Stomach (tissue), 9 donors: ENCODE measurements around the gene TSPO2. TPM values are rescaled to one million over a fixed set of nuclear protein-coding genes. Genes with fewer than 3 reads are reported as not detected.

ENCODE experiments used
- DNase-seq, 2 donors: peaks; one replicate each; pipeline versions ENCODE4 v3.0.0 to v3.0.0-alpha.2; 2013 to 2019
- H3K27ac ChIP-seq, 5 donors: fragments of 200-600 bp in 4 of 5; sonication (generic) in 4 of 5; one replicate each; pipeline ENCODE4 v1.5.1; 2013 to 2019; ENCODE audit warnings: mild to moderate bottlenecking in 1 of 5, moderate library complexity in 1 of 5
- H3K27me3 ChIP-seq, 3 donors: fragments of 200-600 bp; sonication (generic); one replicate each; pipeline ENCODE4 v1.5.1; 2017 to 2019; ENCODE audit warnings: mixed run types in 1 of 3
- H3K36me3 ChIP-seq, 4 donors: fragments of 200-600 bp; sonication (generic); 1 replicate in 3 of 4; 2 replicates in 1 of 4; pipeline ENCODE4 v1.5.1; 2016 to 2019
- H3K4me1 ChIP-seq, 4 donors: fragments of 200-600 bp; sonication (generic); one replicate each; pipeline ENCODE4 v1.5.1; 2016 to 2019
- H3K4me3 ChIP-seq, 4 donors: fragments of 200-600 bp; sonication (generic) in 3 of 4; one replicate each; pipeline ENCODE4 v1.5.1; 2016 to 2019; ENCODE audit warnings: mild to moderate bottlenecking in 1 of 4
- H3K9me3 ChIP-seq, 4 donors: fragments of 200-600 bp; sonication (generic); one replicate each; pipeline ENCODE4 v1.5.1; 2016 to 2019
- EP300 ChIP-seq: sonication (generic); formaldehyde crosslinking; IDR thresholded peaks from one replicate; pipeline ENCODE4 v1.6.1; 2017; ENCODE audit warnings: antibody characterized with exemption
- POLR2A ChIP-seq, 4 donors: fragments of 450-650 bp; IDR thresholded peaks; one replicate each; pipeline ENCODE4 v1.6.1; 2016; ENCODE audit warnings: antibody characterized with exemption in 4 of 4, control low read depth in 2 of 4, mild to moderate bottlenecking in 1 of 4, moderate library complexity in 1 of 4
- POLR2AphosphoS5 ChIP-seq, 3 donors: sonication (generic); formaldehyde crosslinking; IDR thresholded peaks; one replicate each; pipeline ENCODE4 v1.6.1; 2016; ENCODE audit warnings: antibody characterized with exemption in 3 of 3
- WGBS, 5 donors: extraction: QIAGEN DNeasy Blood & Tissue Kit in 3 of 5; methylation state at CpG; one replicate each; pipeline versions ENCODE4 v1.1.5 to v1.1.7; 2013 to 2018; 5-methylcytosine and 5-hydroxymethylcytosine counted together
- intact Hi-C: fragments of 100-400 bp; cut with DNase I; formaldehyde crosslinking; loops from one replicate; pipeline ENCODE4 v1.15.1; 2023; ENCODE audit warnings: low total_unique reads
- polyA plus RNA-seq, 3 donors: library from polyadenylated mRNA; stranded (reverse); fragments of 200-250 nt; gene quantifications; one replicate each; pipeline ENCODE4 v1.2.3, GENCODE V29; 2013
- total RNA-seq, 5 donors: library from RNA; depleted of rRNA; stranded (reverse); fragments of >200 nt; gene quantifications; one replicate each; pipeline versions ENCODE4 v1.1.0 to v1.2.3, GENCODE V29; 2014 to 2016
- TF ChIP-seq, protein P1 (sequence below), 7 experiments: fragments of 450-650 bp in 4 of 7; fragments of 200-600 bp in 3 of 7; sonication (generic) in 3 of 7; IDR thresholded peaks; one replicate each; pipeline ENCODE4 v1.5.1; 2016 to 2019; ENCODE audit warnings: antibody characterized with exemption in 7 of 7, control low read depth in 2 of 7, mild to moderate bottlenecking in 1 of 7
- donor health status: healthy with polysubstance abuse.
- donor health status: Bipolar disorder and iron deficiency.
- donor health status: healthy.

Gene TSPO2
- total and polyA plus RNA-seq, 8 donors = 0.15 to 1.4 (median 0.92) TPM; not detected in 5

DNA sequence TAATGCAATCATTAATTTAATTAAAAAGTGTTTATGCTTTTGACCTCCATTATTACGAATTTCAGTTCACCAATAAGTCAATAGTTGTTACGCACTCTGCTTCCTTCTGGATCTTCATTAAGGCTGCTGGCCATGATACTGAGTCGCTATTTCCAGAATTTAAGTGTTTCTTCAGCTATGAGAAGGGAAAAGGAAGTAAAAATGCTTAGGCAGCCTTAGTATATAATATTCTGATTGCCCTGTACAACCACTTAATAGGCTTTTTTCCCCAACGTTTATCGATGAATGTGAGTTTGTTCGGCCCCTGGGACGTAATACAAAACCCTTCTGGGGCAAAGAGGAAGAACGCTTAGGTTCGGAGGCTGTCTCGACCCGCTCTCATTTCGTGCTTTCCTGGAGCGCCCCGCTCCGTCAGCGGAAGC lies 29.2 kb downstream of the TSPO2 start:
- no peak for DNase-seq
- H3K27me3 ChIP-seq = no peaks in the 10 kb centered on the region
- H3K36me3 ChIP-seq = peaks cover 0 to 32% (median 28%) of the 10 kb centered on the region in 4 donors
- 0 to 1% (median 0%) methylated on average over 16 of the region's 16 CpGs for WGBS, 5 donors
- intact Hi-C loops = no loop called here
- peak overlapping the region; percentile 94 to 100 (median 100) for H3K27ac ChIP-seq
- TF ChIP-seq EP300 (no peak), POLR2AphosphoS5 (IDR thresholded peaks at IDR 0.05) (peak; percentile 83 to 93 (median 91)), POLR2A (IDR thresholded peaks at IDR 0.05) (peak in 1 of 4 donors; percentile 24)
- TF ChIP-seq, protein P1, sequence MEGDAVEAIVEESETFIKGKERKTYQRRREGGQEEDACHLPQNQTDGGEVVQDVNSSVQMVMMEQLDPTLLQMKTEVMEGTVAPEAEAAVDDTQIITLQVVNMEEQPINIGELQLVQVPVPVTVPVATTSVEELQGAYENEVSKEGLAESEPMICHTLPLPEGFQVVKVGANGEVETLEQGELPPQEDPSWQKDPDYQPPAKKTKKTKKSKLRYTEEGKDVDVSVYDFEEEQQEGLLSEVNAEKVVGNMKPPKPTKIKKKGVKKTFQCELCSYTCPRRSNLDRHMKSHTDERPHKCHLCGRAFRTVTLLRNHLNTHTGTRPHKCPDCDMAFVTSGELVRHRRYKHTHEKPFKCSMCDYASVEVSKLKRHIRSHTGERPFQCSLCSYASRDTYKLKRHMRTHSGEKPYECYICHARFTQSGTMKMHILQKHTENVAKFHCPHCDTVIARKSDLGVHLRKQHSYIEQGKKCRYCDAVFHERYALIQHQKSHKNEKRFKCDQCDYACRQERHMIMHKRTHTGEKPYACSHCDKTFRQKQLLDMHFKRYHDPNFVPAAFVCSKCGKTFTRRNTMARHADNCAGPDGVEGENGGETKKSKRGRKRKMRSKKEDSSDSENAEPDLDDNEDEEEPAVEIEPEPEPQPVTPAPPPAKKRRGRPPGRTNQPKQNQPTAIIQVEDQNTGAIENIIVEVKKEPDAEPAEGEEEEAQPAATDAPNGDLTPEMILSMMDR (IDR thresholded peaks at IDR 0.05) = no peak
- H3K4me1 ChIP-seq = peaks cover 28 to 66% (median 45%) of the 10 kb centered on the region in 4 donors
- peak overlapping the region; percentile 81 to 94 (median 92) for H3K4me3 ChIP-seq
- no peaks in the 10 kb centered on the region for H3K9me3 ChIP-seq

DNA sequence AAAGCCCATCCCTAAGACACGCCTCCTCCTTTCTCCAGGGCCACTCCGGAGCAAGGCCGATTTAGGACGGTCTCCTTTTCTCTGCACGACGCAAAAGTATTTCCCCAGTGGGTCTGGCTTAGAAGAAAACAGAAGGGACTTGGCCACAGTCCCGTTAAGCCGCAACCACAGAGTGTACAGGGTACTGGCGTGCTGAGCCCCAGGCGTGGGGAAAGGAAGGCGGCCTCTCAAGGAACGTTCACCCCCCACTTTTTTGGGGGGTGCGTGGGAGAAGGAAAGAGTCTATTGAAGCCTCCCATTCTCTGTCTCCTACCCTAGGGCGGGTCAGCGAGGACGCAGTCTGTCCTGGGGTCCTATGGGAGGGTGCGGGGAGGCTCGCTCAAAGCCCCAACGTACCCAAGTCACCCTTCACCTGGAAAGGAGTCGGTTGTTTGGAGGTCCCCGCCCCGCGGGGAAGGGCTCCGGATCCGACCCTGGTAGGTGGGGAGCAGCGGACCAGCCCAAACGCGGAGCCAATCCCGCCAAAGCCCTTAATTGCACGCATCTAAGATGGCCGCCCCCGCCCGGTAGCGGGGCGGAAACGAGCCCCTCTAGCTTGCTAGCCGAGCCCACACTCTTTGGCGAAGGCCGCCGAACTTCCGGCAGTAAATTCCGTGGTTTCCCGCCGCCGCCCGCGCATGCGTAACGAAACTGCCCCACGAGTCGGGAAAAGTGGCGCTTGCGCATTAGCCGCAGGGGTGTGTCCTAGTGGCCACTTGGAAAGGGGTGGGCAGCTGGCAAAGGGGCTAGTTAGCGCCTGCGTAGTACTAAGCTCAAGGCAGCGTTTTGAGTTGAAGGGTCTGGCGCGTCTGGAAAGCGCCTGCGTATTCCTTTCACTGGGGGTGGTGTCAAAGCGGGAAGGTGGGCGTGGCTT lies 29.9 kb downstream of the TSPO2 start, which contains the start of gene OARD1:
Gene OARD1, minus strand, starts transcription at position 434 of the 913 bp plus-strand sequence. CDS start 722 bp downstream, outside the sequence.
- H3K27ac ChIP-seq = peak within 1 kb of the TSS; percentile 94 to 100 (median 100)
- peak; percentile 99 to 100 for DNase-seq
- intact Hi-C loops = no loop called here
- peaks cover 28 to 65% (median 44%) of the 10 kb centered on the region in 4 donors for H3K4me1 ChIP-seq
- H3K27me3 ChIP-seq = no peaks in the 10 kb centered on the region
- peak; percentile 29 to 84 (median 84) for TF ChIP-seq POLR2AphosphoS5 (IDR thresholded peaks at IDR 0.05)
- TF ChIP-seq POLR2A (IDR thresholded peaks at IDR 0.05) = peak in 2 of 4 donors; percentile 27 to 49
- TF ChIP-seq EP300 = no peak
- TF ChIP-seq, protein P1 (IDR thresholded peaks at IDR 0.05) = peak in 1 of 7 experiments; percentile 26
- H3K36me3 ChIP-seq = peaks cover 0 to 30% (median 27%) of the 10 kb centered on the region in 4 donors
- no peaks in the 10 kb centered on the region for H3K9me3 ChIP-seq
- WGBS, 5 donors = 0 to 1% (median 0%) methylated on average over 56 to 63 of the region's 63 CpGs
- H3K4me3 ChIP-seq = peak within 1 kb of the TSS; percentile 81 to 94 (median 92)

DNA sequence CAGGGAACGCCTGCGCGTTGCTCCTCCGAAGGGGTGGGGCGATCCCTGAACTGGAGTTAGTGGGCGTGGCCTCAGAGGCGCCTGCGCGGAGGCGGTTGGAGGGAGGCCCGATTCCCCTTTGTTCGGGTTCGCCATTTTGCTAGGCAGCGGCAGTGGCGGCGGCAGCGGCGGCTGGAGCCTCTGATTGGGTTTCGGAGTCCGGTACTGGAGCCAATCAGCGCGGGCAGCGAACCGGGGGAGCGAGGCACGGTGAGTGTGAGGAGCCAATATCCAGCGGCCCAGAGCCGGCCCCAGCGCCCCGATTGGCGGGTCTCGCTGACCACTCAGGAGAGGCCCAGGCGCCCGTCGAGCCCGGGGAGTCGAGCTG lies 30.6 kb downstream of the TSPO2 start, which contains the start of gene NFYA:
Gene NFYA, plus strand, starts transcription at position 139 of the 367 bp plus-strand sequence. CDS start 6,116 bp downstream, outside the sequence.
- intact Hi-C loops = no loop called here
- H3K4me3 ChIP-seq = peak within 1 kb of the TSS; percentile 81 to 94 (median 92)
- peaks cover 28 to 70% (median 46%) of the 10 kb centered on the region in 4 donors for H3K4me1 ChIP-seq
- peaks cover 0 to 24% (median 21%) of the 10 kb centered on the region in 4 donors for H3K36me3 ChIP-seq
- no peaks in the 10 kb centered on the region for H3K9me3 ChIP-seq
- peak within 1 kb of the TSS; percentile 94 to 100 (median 100) for H3K27ac ChIP-seq
- TF ChIP-seq POLR2A (IDR thresholded peaks at IDR 0.05) (no peak), EP300 (no peak), POLR2AphosphoS5 (IDR thresholded peaks at IDR 0.05) (peak; percentile 1 to 73 (median 51))
- TF ChIP-seq, protein P1 (IDR thresholded peaks at IDR 0.05) = no peak
- peak in 1 of 2 donors; percentile 100 for DNase-seq
- 0 to 1% (median 0%) methylated on average over 20 to 37 of the region's 37 CpGs for WGBS, 5 donors
- H3K27me3 ChIP-seq = no peaks in the 10 kb centered on the region
